ENCODE results near the gene TEX2. TPM values are rescaled to one million over a fixed set of nuclear protein-coding genes. Genes with fewer than 3 reads are reported as not detected.
"Not testable (repeated sequence)": the region's sequence is repeated elsewhere in the genome, so short reads cannot be mapped to it uniquely, and the experiment has no call there.

Gene TEX2
- total RNA-seq, 1 donor from 2014 or later = 35.1 TPM

DNA sequence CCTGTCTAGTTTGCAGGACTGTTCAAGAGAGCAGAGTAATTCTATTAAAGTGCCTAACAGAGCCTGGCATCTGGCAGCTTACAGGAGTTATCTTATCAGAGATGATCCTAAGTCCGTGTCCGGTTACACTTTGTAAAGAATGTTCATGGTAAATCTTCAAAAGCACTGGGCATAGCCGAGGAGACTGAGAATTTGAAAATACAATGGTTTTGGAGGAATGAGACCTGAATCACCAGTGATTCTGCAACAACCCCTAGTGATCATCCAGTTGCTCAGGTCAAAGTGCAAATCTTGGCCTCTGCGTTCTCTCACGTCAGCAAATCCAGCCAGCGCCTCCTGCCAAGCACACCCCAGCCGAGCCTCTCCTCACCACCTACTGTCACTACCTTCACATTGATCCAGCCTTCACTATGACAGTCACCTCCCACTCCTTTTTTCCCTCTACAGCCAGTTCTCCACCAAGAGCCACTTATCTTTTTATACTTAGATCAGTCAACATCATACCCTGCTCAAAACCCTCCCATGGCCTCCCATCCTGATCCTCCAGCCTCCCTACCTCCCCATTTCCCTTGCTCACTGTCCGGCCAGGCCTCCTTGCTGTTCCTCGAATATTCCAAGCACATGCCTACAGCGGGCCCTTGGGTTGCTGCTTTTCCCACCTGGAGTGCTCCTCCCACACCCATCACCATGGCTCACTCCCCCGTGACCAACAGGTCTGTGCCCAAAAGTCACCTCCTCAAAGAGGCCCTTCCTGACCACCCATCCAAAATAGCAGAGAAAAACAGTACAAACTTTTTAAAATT is 75.8 kb downstream of the TEX2 start:
- DNase-seq (ENCODE audit: low spot score) (peak; percentile 91), ATAC-seq (peak; percentile 93)

DNA sequence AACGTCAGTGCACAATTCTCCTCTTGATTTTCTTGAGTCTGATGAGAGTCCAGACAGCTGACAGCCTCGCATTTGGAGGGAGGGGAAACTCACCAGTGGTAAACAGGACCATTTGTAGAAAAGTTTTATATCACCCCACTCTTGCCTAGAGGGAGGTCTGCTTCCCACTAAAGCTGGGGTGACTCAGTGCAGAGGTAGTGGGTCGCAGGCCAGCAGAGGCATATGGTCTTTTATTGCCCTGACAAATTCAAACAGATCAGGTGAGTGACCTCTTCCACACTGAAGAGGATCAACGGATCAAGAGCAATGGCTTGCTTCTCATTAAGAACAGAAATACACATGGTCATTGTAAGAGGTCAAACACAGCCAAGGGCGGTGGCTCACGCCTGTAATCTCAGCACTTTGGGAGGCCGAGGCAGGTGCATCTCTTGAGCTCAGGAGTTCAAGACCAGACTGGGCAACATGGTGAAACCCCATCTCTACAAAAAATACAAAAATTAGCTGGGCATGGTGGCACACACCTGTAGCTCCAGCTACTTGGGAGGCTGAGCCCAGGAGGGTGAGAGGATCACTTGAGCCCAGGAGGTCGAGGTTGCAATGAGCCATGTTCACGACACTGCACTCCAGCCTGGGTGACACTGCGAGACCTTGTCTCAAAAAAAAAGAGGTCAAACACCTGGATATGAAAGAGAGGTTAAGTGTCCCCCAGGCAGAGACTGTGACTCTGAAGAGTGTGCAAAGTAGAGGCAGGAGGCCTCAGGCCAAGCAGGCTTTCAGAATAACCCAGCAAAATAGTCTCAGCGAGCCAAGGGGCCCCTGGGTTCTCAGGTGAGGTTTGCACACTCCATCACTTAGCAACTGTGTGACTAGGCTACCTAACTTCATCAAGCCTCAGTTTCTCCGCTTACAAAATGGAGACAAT is 76.6 kb downstream of the TEX2 start:
- ATAC-seq (peak; percentile 12), DNase-seq (ENCODE audit: low spot score) (no peak)

DNA sequence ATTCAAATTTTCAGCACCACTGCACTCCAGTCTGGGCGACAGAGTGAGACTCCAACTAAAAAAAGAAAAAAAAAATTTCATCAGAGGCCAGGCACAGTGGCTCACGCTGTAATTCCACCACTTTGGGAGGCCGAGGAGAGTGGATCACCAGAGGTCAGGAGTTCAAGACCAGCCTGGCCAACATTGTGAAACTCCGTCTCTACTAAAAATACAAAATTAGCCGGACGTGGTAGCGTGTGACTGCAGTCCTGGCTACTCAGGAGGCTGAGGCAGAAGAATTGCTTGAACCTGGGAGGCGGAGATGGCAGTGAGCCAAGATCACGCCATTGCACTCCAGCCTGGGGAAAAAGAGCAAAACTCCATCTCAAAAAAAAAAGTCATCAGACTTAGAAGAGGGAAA is 77.5 kb downstream of the TEX2 start:
- ATAC-seq (peak; percentile 30), DNase-seq (ENCODE audit: low spot score) (peak; percentile 72)

DNA sequence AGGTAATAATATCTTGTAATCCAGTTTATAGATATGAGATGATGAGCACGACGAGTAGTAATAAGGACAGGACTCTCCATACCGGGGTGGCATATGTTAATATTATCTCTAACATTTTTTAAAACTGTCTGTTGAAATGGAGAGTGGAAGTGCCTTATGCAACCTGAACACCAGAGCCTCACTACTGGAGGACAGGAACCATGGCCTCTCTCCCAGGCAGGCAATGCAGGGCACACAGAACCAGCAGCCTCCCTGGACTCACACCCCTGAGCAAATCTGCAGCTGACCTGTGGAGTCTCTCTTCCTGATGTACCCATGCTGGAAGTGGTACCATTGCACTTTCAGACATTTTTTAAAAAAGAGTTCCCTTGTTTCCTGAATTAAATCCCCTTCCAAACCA is 78.0 kb downstream of the TEX2 start:
- DNase-seq (ENCODE audit: low spot score) (no peak), ATAC-seq (peak; percentile 14)

DNA sequence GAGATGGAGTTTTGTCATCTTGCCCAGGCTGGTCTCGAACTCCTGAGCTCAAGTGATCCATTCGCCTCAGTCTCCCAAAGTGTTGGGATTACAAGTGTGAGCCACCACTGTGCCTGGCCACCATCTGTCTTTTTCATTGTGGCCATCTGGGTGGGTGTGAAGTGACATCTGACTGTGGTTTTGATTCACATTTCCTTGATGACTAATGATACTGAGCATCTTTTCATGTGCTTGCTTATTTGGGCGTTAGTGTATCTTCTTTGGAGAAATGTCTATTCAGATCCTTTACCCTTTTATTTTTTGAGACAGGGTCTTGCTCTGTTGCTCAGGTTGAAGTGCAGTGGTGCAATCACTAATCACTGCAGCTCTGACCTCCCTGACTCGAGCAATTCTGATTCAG is 79.2 kb downstream of the TEX2 start:
- DNase-seq (ENCODE audit: low spot score) = no peak
- ATAC-seq = no peak

DNA sequence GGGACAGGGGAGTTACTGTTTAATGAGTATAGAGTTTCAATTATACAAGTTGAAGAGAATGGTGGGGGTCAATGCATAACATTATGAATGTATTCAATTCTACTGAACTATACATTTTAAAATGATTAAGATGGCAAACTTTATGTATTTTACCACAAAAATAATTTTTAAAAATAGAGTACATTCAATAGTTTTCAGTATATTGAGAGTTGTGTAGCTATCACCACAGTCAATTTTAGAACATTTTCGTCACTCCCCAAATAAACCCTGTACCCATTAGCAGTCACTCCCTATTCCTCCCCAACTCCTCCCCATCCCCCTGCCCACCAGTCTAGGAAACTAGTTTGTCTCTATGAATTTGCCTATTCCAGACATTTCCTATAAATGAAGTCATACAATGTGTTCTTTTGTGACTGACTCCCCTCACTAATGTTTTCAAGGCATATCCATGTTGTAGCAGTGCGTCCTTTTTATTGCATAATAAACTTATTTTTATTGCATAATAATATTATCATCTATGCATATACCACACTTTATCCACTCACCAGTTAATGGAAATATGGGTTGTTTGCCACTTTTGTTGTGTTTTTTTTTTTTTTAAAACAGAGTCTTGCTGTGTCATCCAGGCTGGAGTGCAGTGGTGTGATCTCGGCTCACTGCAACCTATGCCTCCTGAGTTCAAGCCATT is 80.6 kb downstream of the TEX2 start:
- DNase-seq (ENCODE audit: low spot score) (no peak), ATAC-seq (no peak)

DNA sequence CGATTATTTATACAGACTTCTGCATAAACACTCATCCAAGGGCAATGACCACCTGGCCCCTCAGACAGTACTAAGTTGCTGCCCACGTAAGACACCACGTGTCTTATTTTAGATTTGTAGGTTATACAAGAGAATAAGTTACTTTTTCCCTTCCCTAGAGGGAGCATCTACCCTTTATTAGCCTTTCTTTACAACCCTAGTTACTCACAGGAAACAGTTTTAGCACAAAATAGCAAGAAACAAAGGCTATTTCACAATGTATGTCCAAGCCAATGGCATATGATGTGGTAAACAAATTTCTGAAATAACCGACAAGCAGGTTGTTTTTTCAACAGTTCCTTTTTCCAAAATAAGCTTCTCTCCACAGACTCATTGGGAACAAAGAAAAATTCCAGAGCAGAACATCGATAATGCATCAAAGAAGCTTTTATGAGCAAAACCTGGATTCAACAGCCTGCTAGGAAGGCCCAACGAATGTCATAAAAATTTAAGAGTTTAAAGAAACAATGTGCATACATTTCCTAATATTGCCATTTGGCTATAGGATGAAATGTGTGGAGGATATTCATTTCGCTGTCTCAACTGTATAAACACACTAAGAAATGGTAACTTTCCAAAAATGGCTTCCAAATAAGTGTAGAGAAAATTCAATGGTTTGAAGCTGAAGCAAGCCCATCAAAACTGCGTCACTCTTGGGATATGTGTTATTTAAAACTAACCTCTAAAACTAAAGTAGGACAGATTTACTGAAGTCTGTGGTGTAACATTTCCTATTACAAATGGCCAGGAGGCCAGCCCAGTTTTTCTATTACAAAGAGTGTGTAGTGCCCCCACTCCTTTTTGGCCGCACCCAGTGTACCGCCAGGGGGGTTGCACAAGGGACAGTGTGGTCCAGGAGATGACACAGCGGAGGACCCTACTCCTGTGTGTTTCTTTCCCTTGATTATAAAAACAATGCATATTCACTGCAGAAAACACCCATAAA is 82.7 kb downstream of the TEX2 start:
- no peak for ATAC-seq
- no peak for DNase-seq (ENCODE audit: low spot score)

DNA sequence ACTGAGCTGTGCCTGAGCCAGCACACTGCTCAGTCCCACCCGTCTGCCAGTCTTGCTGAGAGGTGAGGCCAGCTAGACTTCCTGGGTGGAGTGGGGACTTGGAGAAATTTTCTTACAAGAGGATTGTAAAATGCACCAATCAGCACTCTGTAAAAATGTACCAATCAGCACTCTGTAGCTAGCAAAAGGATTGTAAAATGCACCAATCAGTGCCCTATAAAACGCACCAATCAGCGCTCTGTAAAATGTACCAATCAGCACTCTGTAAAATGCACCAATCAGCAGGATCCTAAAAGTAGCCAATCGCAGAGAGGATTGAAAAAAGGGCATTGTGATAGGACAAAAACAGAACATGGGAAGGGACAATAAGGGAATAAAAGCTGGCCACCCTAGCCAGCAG is 84.0 kb downstream of the TEX2 start:
- not testable (repeated sequence) for ATAC-seq; DNase-seq (ENCODE audit: low spot score)

DNA sequence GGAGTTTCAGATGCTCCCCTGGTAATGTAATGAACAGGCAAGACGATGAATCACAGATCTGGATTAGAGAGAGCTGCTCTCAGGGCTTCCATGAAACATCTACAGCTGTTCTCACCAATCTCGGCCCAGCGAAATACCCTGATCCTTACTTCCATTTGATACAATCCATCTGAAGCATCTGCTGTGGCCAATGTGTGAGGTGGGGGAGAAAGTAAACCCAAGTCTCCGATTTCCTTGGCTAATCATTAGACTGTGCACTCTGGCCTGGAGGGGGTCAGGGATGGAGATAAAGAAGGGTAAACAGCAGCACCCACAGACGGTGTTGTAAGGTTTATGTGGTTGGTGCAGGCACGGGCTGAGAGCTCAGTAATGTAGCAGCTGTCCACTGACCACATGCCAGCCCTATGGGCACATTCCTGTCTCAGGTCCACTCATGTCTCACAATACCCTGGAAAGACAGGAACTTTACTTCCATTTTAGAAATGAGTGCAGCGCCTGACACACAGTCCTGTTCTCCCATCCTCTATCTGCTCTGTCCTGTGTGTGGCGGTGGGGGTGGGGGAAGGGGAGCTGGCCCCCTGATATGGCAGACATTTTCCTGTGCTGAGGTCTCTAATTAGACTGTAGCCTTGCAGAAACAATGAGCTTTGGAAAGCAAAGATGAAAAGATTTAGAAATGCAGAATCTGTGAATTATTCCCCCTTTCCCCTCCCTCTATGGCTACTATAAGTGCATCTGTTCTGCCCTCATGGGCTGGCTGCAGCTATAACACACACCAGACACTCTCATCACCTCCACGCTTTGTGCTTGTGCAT is 84.8 kb downstream of the TEX2 start:
- peak; percentile 84 for ATAC-seq

DNA sequence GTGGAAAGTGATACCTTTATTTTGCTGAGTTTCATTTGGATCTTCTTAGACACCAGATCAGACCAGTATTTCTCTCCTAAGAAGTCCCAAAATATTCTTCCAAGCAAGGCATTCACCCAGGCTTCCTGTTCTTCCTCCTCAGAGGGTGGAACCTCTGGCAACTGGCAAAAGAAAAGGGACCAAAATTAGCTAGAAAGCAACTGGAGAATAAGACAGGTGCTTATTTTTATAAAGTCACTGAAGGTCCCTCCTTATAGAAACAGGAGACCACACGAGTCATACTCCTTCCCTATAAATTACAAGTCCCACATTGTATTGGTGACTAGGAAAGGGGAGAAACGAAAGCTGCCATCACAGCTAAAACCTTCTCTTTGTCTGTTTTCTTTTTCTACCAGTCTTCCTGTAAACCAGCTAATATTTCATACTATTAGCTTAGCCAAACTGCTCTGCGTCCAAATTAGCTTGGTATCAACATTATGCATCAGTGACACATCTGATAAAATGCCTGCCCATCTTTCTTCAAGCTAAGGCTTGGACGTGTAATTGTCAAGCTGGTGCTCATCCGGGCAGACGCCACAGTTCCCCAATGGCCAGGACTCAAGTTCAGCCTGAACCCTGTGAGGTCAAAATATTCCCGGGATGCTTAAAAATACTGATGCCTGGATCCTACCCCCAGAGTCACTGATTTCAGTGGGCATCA is 85.6 kb downstream of the TEX2 start:
- ATAC-seq = peak; percentile 1
- no peak for DNase-seq (ENCODE audit: low spot score)

More for the DNA sequence above, 84.8 kb downstream of the TEX2 start:
- DNase-seq (ENCODE audit: low spot score) = peak; percentile 88

DNA sequence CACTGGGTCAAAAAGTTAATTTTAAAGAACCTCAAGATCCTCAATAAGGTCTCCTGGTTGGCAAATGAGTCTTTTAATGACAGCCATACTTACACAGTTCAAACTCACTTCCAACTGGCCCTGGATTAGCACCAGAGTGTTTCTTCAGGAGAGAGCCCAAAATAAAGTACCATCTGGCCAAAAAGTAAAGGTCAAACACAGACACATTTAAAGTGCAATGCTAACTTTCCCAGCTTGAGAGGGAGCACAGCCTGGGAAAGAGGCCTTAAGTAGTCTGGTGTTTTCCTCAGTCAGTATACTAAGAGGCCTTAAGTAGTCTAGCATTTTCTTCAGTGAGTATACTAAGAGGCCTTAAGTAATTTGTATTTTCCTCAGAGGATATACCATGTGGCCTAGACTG is 86.5 kb downstream of the TEX2 start:
- ATAC-seq (peak; percentile 63), DNase-seq (ENCODE audit: low spot score) (no peak)

DNA sequence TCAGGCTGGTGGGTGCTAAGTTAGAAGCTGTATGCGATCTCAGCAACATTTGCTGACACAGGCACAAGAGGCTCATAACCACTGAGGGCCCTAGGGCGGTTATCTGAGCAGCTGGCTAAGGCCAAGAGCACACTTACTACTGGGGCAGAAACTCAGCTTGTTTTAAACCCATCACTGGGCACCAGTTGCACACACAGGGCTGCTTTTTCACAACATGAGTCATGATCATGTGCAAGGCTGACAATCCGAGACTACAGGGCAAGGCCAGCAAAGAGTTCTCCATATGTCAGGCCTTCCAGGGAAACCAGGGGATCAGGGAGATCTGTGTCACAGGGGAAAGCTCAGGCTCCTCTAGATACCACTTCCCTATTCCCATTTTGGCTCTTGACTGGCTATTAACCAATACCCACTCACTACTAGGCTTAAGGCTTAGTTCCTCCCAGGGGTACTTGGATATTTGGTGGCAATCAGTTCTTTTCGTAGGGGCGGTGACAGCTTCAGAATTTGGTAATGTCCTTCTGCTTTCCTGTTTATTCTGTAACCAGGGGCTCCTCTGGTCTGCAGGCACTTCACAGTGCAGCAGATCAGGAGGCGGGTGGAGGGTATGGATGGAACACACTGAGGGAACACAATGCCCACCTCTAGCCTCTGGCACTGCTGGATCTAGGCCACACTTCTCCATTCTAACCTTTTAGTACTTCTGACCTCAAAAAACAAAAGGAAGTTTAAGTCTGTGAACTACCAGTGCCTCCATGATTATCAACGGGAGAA is 88.2 kb downstream of the TEX2 start:
- ATAC-seq (no peak), DNase-seq (ENCODE audit: low spot score) (no peak)

DNA sequence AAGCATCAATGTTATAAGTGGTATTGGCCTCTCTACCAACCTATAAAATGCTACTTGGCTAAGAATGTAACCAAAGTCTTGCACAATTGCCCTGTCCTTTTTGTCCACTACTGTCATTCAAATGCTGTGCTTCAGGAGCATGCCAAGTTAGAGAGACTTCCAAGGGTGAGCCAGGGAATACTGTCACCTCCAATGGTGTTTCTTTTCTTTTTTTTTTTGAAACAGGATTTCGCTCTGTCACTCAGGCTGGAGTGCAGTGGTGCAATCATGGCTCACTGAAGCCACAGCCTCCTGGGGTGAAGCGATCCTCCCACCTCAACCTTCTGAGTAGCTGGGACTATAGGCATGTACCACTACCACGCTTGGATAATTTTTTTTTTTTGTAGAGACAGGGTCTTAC is 89.4 kb downstream of the TEX2 start:
- no peak for DNase-seq (ENCODE audit: low spot score)
- peak; percentile 34 for ATAC-seq

DNA sequence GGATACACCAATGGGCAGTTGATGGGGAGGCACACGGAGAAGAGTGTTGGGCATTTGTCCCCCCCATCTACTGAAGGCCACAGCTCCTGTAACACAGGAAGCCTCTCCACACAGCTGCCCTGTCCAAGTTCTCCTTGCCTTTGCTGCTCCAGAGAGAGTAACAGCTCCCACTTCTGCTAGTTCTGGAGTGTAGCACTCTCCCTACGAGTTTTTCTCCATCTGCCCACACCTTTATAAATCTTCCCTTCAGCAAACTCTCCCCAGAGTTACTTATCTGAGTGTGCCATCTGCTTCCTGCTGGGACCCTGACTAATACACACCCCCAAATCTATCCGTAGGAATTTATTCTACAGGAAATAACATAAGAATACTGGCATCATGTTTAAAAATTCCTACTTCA is 90.5 kb downstream of the TEX2 start:
- ATAC-seq (no peak), DNase-seq (ENCODE audit: low spot score) (no peak)

DNA sequence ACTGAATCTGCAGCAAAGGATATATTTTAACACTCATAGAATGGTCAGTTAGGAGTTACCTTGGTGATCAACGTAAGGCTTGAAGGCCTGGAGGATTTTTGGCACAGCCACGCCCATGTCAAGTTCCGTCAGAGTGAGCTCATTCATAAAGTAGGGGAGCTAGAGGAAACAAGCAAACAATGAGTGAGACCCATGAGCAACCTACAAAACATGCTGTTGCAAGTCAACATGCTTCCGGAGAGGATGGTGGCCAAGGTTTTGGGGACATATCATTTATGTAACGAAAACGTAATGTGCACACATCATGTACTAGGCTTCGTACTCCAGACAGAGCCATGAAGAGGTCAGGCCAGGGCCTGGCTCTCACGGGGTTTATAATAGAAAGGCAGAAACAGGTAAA is 92.0 kb downstream of the TEX2 start:
- ATAC-seq = no peak
- no peak for DNase-seq (ENCODE audit: low spot score)

DNA sequence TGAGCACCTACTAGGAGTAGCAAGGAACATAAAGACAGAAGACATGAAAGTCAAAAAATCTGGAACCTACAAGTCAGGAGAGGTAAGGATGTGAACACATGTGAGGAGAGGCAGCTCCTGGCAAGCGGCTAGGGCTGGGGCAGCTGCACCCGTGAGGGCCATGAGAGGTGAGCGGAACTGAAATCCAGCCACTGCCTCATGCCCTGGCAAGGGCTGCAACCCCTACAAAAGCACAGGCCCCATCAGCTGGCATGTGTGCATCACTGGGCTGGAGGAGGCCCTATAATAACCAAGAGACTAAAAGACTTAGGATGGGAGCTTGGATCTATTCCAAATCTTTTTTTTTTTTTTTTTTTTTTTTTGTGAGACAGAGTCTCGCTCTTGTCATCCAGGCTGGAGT is 92.8 kb downstream of the TEX2 start:
- DNase-seq (ENCODE audit: low spot score) (no peak), ATAC-seq (no peak)

DNA sequence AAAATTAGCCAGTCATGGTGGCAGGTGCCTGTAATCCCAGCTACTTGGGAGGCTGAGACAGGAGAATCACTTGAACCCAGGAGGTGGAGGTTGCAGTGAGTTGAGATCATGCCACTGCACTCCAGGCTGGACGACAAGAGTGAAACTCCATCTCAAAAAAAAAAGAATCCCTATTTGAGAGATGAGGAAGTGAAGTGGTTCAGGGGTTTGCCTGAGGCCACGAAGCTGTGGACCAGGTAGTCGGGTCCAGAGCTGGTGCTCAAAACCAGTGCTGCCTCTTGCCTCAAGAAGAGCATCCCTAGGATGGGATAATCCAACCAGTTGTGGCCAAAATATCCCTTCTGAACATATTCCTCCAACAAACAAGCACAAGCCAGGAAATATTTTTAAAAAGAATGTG is 95.4 kb downstream of the TEX2 start:
- ATAC-seq; DNase-seq (ENCODE audit: low spot score): not testable (repeated sequence)

DNA sequence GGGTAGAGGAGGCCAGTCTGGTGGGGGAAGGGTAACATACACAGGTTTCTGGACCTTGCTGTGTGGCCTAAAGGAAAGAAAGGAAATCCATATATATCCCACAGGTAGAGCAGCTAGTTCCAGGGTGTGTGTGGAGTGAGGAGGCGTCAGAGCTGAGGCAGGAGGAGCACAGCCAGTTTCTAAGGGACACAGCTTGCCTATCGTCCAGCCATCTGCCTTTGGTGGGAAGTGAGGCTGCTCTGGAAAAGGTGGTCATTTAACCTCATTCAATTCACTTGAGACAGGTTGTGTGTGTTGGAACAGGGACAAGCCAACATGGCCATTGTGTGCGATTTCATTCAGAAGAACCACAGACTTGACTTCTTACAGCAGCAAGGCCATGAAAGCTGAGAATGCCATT is 96.2 kb downstream of the TEX2 start:
- ATAC-seq = no peak
- no peak for DNase-seq (ENCODE audit: low spot score)

Data from left lobe of liver (tissue), 2 donors.